Gastroesophageal sphincter (tissue), 3 donors: ENCODE measurements around the gene MSMP.

ENCODE experiments used
- CTCF ChIP-seq, 4 experiments: fragments of 200-600 bp in 2 of 4; fragments of 450-650 bp in 2 of 4; sonication (generic) in 1 of 4; IDR thresholded peaks; one replicate each; pipeline ENCODE4 v1.5.1; 2017 to 2019; ENCODE audit warnings: antibody characterized with exemption in 4 of 4, mild to moderate bottlenecking in 2 of 4, moderate library complexity in 2 of 4
- POLR2A ChIP-seq, 2 donors: fragments of 450-650 bp; IDR thresholded peaks; one replicate each; pipeline ENCODE4 v1.6.1; 2017; ENCODE audit warnings: antibody characterized with exemption in 2 of 2, mild to moderate bottlenecking in 2 of 2, moderate library complexity in 1 of 2

DNA sequence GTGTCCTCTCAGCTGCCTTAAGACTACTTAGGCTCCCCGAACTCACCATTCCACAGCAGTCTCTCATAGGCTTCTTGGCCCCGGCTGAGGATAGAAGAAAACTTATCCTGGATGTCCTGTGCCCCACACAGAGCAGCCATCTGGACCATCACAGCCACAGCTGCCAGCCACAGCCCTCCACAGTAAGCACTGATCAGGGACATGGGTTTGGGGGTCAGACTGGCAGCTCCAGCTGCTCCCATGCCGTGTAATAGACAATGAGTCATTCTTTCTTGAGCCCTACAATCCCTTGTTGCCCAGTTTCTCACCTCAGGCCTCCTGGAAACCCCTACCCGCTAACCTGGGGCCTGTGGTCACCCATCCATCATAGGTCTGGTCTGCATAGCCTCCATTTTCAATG, 15.9 kb downstream of the MSMP start:
- TF ChIP-seq POLR2A (IDR thresholded peaks at IDR 0.05) (no peak), CTCF (IDR thresholded peaks at IDR 0.05) (no peak)
